ENCODE measurements around the gene TUBB2B.

- no peak for TF ChIP-seq POLR2AphosphoS5 (IDR thresholded peaks at IDR 0.05; ENCODE audit: insufficient read depth, low read depth, low read length)
- TF ChIP-seq, protein P1, sequence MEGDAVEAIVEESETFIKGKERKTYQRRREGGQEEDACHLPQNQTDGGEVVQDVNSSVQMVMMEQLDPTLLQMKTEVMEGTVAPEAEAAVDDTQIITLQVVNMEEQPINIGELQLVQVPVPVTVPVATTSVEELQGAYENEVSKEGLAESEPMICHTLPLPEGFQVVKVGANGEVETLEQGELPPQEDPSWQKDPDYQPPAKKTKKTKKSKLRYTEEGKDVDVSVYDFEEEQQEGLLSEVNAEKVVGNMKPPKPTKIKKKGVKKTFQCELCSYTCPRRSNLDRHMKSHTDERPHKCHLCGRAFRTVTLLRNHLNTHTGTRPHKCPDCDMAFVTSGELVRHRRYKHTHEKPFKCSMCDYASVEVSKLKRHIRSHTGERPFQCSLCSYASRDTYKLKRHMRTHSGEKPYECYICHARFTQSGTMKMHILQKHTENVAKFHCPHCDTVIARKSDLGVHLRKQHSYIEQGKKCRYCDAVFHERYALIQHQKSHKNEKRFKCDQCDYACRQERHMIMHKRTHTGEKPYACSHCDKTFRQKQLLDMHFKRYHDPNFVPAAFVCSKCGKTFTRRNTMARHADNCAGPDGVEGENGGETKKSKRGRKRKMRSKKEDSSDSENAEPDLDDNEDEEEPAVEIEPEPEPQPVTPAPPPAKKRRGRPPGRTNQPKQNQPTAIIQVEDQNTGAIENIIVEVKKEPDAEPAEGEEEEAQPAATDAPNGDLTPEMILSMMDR (IDR thresholded peaks at IDR 0.05; ENCODE audit: extremely low read depth in 1 of 2, insufficient read depth in 1 of 2, low read depth in 1 of 2, low read length in 2 of 2) = no peak
- TF ChIP-seq POLR2A (IDR thresholded peaks at IDR 0.05; ENCODE audit: low read depth, low read length) = no peak
- TF ChIP-seq EZH2 (IDR thresholded peaks at IDR 0.05; ENCODE audit: borderline replicate concordance, low read depth, low read length, severe bottlenecking) = no peak
- no peak for TF ChIP-seq FOS (IDR thresholded peaks at IDR 0.05; ENCODE audit: borderline replicate concordance, insufficient read depth, low read length)
- no peak for TF ChIP-seq GATA2 (IDR thresholded peaks at IDR 0.05; ENCODE audit: insufficient read depth, insufficient read length, low read depth, low read length)
- no peak for TF ChIP-seq JUN (IDR thresholded peaks at IDR 0.05; ENCODE audit: borderline replicate concordance, insufficient read depth, insufficient read length, low read depth)
- TF ChIP-seq MYC (IDR thresholded peaks at IDR 0.05; ENCODE audit: low read depth, low read length) = no peak
Measured at GRCh38 chr6:3181105-3181504, 46.3 kb downstream of the TUBB2B start.
